HUES48 (cell line): Measurements from ENCODE around the gene P3H2.
A peak's percentile ranks its signal among the peaks of the same experiment; 100 is the strongest.

Experiments
- H3K27ac ChIP-seq: one replicate; pipeline ENCODE4 v1.7.0; 2013; ENCODE audit warnings: low read depth, low read length, inconsistent platforms
- H3K27me3 ChIP-seq: 2 replicates; pipeline ENCODE4 v1.6.1; 2013; ENCODE audit warnings: mild to moderate bottlenecking, low read length; ENCODE audit not compliant: control insufficient read depth, insufficient read depth
- H3K36me3 ChIP-seq: 2 replicates; pipeline ENCODE4 v1.6.1; 2013; ENCODE audit warnings: low read length; ENCODE audit not compliant: control insufficient read depth, insufficient read depth
- H3K4me1 ChIP-seq: 2 replicates; pipeline ENCODE4 v1.6.1; 2013; ENCODE audit warnings: mild to moderate bottlenecking, low read length; ENCODE audit not compliant: control insufficient read depth, insufficient read depth
- H3K4me3 ChIP-seq: 2 replicates; pipeline ENCODE4 v1.5.1; 2013; ENCODE audit warnings: mild to moderate bottlenecking, low read depth, low read length
- H3K9ac ChIP-seq: 2 replicates; pipeline ENCODE4 v1.6.1; 2013; ENCODE audit warnings: mild to moderate bottlenecking, low read depth, low read length, moderate library complexity
- H3K9me3 ChIP-seq: 2 replicates; pipeline ENCODE4 v1.6.1; 2013; ENCODE audit warnings: low read length; ENCODE audit not compliant: control insufficient read depth, insufficient read depth

Gene P3H2

GRCh38 chr3:190016966-190017365 lies 103.7 kb downstream of the P3H2 start:
- H3K9ac ChIP-seq, result no peak overlapping the region
- H3K9me3 ChIP-seq, result no peaks in the 10 kb centered on the region
- no peaks in the 10 kb centered on the region for H3K36me3 ChIP-seq
- peaks cover 70% of the 10 kb centered on the region for H3K4me1 ChIP-seq
- no peak overlapping the region for H3K27ac ChIP-seq
- no peak overlapping the region for H3K4me3 ChIP-seq
- no peaks in the 10 kb centered on the region for H3K27me3 ChIP-seq

GRCh38 chr3:190014940-190015339 lies 105.8 kb downstream of the P3H2 start:
- Histone ChIP-seq H3K27me3 (no peaks in the 10 kb centered on the region), H3K9me3 (no peaks in the 10 kb centered on the region), H3K4me3 (no peak overlapping the region), H3K27ac (peak overlapping the region; percentile 95), H3K36me3 (no peaks in the 10 kb centered on the region), H3K9ac (no peak overlapping the region), H3K4me1 (peaks cover 71% of the 10 kb centered on the region)

GRCh38 chr3:190013943-190014924 lies 106.5 kb downstream of the P3H2 start:
- Histone ChIP-seq H3K4me3 (0 out of 2 replicates have a peak overlapping the region, but pooled peaks have one; percentile 15), H3K4me1 (peaks cover 67% of the 10 kb centered on the region), H3K27ac (peak overlapping the region; percentile 95), H3K9ac (peak overlapping the region; percentile 4; the same call in 1 of the 2 replicates), H3K9me3 (no peaks in the 10 kb centered on the region), H3K27me3 (no peaks in the 10 kb centered on the region), H3K36me3 (no peaks in the 10 kb centered on the region)

GRCh38 chr3:190012784-190013183 lies 107.9 kb downstream of the P3H2 start:
- Histone ChIP-seq H3K9ac (peak overlapping the region; percentile 42), H3K27ac (peak overlapping the region; percentile 95), H3K27me3 (no peaks in the 10 kb centered on the region), H3K9me3 (no peaks in the 10 kb centered on the region), H3K4me3 (peak overlapping the region; percentile 17; the same call in 1 of the 2 replicates), H3K4me1 (peaks cover 60% of the 10 kb centered on the region), H3K36me3 (no peaks in the 10 kb centered on the region)

GRCh38 chr3:190012314-190012782 lies 108.3 kb downstream of the P3H2 start:
- H3K4me1 ChIP-seq, result peaks cover 55% of the 10 kb centered on the region
- peak overlapping the region; percentile 42 for H3K9ac ChIP-seq
- no peaks in the 10 kb centered on the region for H3K27me3 ChIP-seq
- H3K9me3 ChIP-seq, result no peaks in the 10 kb centered on the region
- peak overlapping the region; percentile 17; the same call in 1 of the 2 replicates for H3K4me3 ChIP-seq
- no peaks in the 10 kb centered on the region for H3K36me3 ChIP-seq
- peak overlapping the region; percentile 95 for H3K27ac ChIP-seq

- Histone ChIP-seq H3K27ac (no peak overlapping the region), H3K9me3 (no peaks in the 10 kb centered on the region), H3K9ac (no peak overlapping the region), H3K4me1 (peaks cover 53% of the 10 kb centered on the region), H3K36me3 (no peaks in the 10 kb centered on the region), H3K27me3 (no peaks in the 10 kb centered on the region), H3K4me3 (no peak overlapping the region)
These were observed 110.2 kb downstream of the P3H2 start for GRCh38 chr3:190010486-190010885.

- Histone ChIP-seq H3K9ac (no peak overlapping the region), H3K4me1 (peaks cover 47% of the 10 kb centered on the region), H3K36me3 (no peaks in the 10 kb centered on the region), H3K27me3 (no peaks in the 10 kb centered on the region), H3K4me3 (no peak overlapping the region), H3K9me3 (no peaks in the 10 kb centered on the region), H3K27ac (no peak overlapping the region)
These were observed 111.1 kb downstream of the P3H2 start for GRCh38 chr3:190009614-190010013.

- no peak overlapping the region for H3K4me3 ChIP-seq
- no peaks in the 10 kb centered on the region for H3K9me3 ChIP-seq
- H3K27ac ChIP-seq, result no peak overlapping the region
- peaks cover 36% of the 10 kb centered on the region for H3K4me1 ChIP-seq
- no peak overlapping the region for H3K9ac ChIP-seq
- H3K36me3 ChIP-seq, result no peaks in the 10 kb centered on the region
- H3K27me3 ChIP-seq, result no peaks in the 10 kb centered on the region
These were observed 112.3 kb downstream of the P3H2 start for GRCh38 chr3:190008432-190008831.

GRCh38 chr3:190005343-190006113 lies 115.2 kb downstream of the P3H2 start:
- Histone ChIP-seq H3K9ac (no peak overlapping the region), H3K27me3 (no peaks in the 10 kb centered on the region), H3K36me3 (no peaks in the 10 kb centered on the region), H3K4me3 (no peak overlapping the region), H3K27ac (no peak overlapping the region), H3K9me3 (no peaks in the 10 kb centered on the region), H3K4me1 (peaks cover 24% of the 10 kb centered on the region)

- Histone ChIP-seq H3K27me3 (no peaks in the 10 kb centered on the region), H3K4me1 (peaks cover 27% of the 10 kb centered on the region), H3K9me3 (no peaks in the 10 kb centered on the region), H3K27ac (no peak overlapping the region), H3K36me3 (no peaks in the 10 kb centered on the region), H3K4me3 (no peak overlapping the region), H3K9ac (no peak overlapping the region)
These were observed 116.0 kb downstream of the P3H2 start for GRCh38 chr3:190004656-190005055.
